Parathyroid adenoma (tissue), 2 donors: ENCODE data around the gene DKC1.

ENCODE experiments used
- H2AFZ ChIP-seq: fragments of 300-600 bp; sonication (generic); one replicate; pipeline ENCODE4 v1.7.0; 2017; ENCODE audit warnings: antibody characterized with exemption, mild to moderate bottlenecking
- H3K27ac ChIP-seq: fragments of 300-600 bp; sonication (generic); one replicate; pipeline ENCODE4 v1.7.0; 2017
- H3K27me3 ChIP-seq: fragments of 300-600 bp; sonication (generic); one replicate; pipeline ENCODE4 v1.7.0; 2017; ENCODE audit warnings: low read length; ENCODE audit not compliant: control insufficient read depth, insufficient read depth
- H3K36me3 ChIP-seq: fragments of 300-600 bp; sonication (generic); one replicate; pipeline ENCODE4 v1.7.0; 2017; ENCODE audit warnings: low read length; ENCODE audit not compliant: control insufficient read depth, insufficient read depth
- H3K4me1 ChIP-seq: fragments of 300-600 bp; sonication (generic); one replicate; pipeline ENCODE4 v1.7.0; 2017; ENCODE audit warnings: control low read depth
- H3K4me2 ChIP-seq: fragments of 300-600 bp; sonication (generic); one replicate; pipeline ENCODE4 v1.7.0; 2017; ENCODE audit warnings: low read length
- H3K4me3 ChIP-seq: fragments of 300-600 bp; sonication (generic); one replicate; pipeline ENCODE4 v1.7.0; 2017; ENCODE audit warnings: low read depth, low read length
- H3K79me2 ChIP-seq: fragments of 300-600 bp; sonication (generic); one replicate; pipeline ENCODE4 v1.7.0; 2017; ENCODE audit warnings: control low read depth
- H3K9ac ChIP-seq: fragments of 300-600 bp; sonication (generic); one replicate; pipeline ENCODE4 v1.7.0; 2017; ENCODE audit warnings: mild to moderate bottlenecking
- H3K9me3 ChIP-seq: fragments of 300-600 bp; sonication (generic); one replicate; pipeline ENCODE4 v1.7.0; 2017; ENCODE audit warnings: low read length; ENCODE audit not compliant: control insufficient read depth
- CTCF ChIP-seq: fragments of 300-600 bp; sonication (generic); IDR thresholded peaks from one replicate; pipeline ENCODE4 v1.7.0; 2017; ENCODE audit warnings: antibody characterized with exemption, mild to moderate bottlenecking
- donor health status: primary hyperparathyroidism.

DKC1 gene

GRCh38 chrX:154727871-154728270, 34.8 kb upstream of the DKC1 start:
- Histone ChIP-seq H3K27me3 (no peaks in the 10 kb centered on the region), H3K27ac (peak overlapping the region; percentile 15), H3K4me1 (peaks cover 28% of the 10 kb centered on the region), H3K79me2 (no peaks in the 10 kb centered on the region), H3K9me3 (no peaks in the 10 kb centered on the region), H3K36me3 (no peaks in the 10 kb centered on the region), H2AFZ (no peak overlapping the region), H3K4me2 (no peak overlapping the region), H3K4me3 (no peak overlapping the region), H3K9ac (no peak overlapping the region)
- TF ChIP-seq CTCF: no peak

- H3K27me3 ChIP-seq: no peaks in the 10 kb centered on the region
- no peak overlapping the region for H2AFZ ChIP-seq
- no peak overlapping the region for H3K9ac ChIP-seq
- no peaks in the 10 kb centered on the region for H3K9me3 ChIP-seq
- H3K4me3 ChIP-seq: no peak overlapping the region
- H3K4me1 ChIP-seq: peaks cover 28% of the 10 kb centered on the region
- peak overlapping the region; percentile 86 for H3K27ac ChIP-seq
- H3K79me2 ChIP-seq: no peaks in the 10 kb centered on the region
- H3K4me2 ChIP-seq: no peak overlapping the region
- H3K36me3 ChIP-seq: no peaks in the 10 kb centered on the region
- no peak for TF ChIP-seq CTCF
Measured at GRCh38 chrX:154728431-154729190, 34.1 kb upstream of the DKC1 start.

GRCh38 chrX:154729439-154729838, 33.2 kb upstream of the DKC1 start:
- no peak overlapping the region for H3K9ac ChIP-seq
- H3K4me1 ChIP-seq: peaks cover 30% of the 10 kb centered on the region
- H3K36me3 ChIP-seq: no peaks in the 10 kb centered on the region
- H3K9me3 ChIP-seq: no peaks in the 10 kb centered on the region
- no peak overlapping the region for H3K4me3 ChIP-seq
- peak overlapping the region; percentile 26 for H3K4me2 ChIP-seq
- no peak for TF ChIP-seq CTCF
- H3K27me3 ChIP-seq: no peaks in the 10 kb centered on the region
- H3K79me2 ChIP-seq: no peaks in the 10 kb centered on the region
- peak overlapping the region; percentile 86 for H3K27ac ChIP-seq
- H2AFZ ChIP-seq: no peak overlapping the region

- Histone ChIP-seq H3K4me1 (peaks cover 30% of the 10 kb centered on the region), H3K9ac (no peak overlapping the region), H3K27ac (peak overlapping the region; percentile 86), H3K9me3 (no peaks in the 10 kb centered on the region), H2AFZ (peak overlapping the region; percentile 46), H3K79me2 (no peaks in the 10 kb centered on the region), H3K27me3 (no peaks in the 10 kb centered on the region), H3K36me3 (no peaks in the 10 kb centered on the region), H3K4me3 (no peak overlapping the region), H3K4me2 (peak overlapping the region; percentile 26)
- TF ChIP-seq CTCF: no peak
Measured at GRCh38 chrX:154730253-154730891, 32.3 kb upstream of the DKC1 start.
